Right lobe of liver (tissue), 6 donors: ENCODE results near the gene PGLYRP1. TPM values are rescaled to one million over a fixed set of nuclear protein-coding genes. Genes with fewer than 3 reads are reported as not detected.

ENCODE experiments used
- ATAC-seq, 4 donors: fragments of 200-7000 bp; cut with Tn5 transposase; one replicate each; pipeline ENCODE4 v1.9.1; 2020; ENCODE audit warnings: mild to moderate bottlenecking in 4 of 4, moderate library complexity in 4 of 4
- DNase-seq, 3 donors: peaks; one replicate each; pipeline ENCODE4 v3.0.0-alpha.2; 2020
- H3K27ac ChIP-seq, 3 donors: fragments of 200-600 bp; one replicate each; pipeline ENCODE4 v1.8.0; 2022
- H3K27me3 ChIP-seq, 2 donors: fragments of 200-600 bp; one replicate each; pipeline ENCODE4 v1.8.0; 2022
- H3K36me3 ChIP-seq, 4 donors: fragments of 200-600 bp; sonication (generic) in 1 of 4; one replicate each; pipeline versions ENCODE4 v1.5.1 to v1.8.0; 2017 to 2022; ENCODE audit warnings: control low read depth in 1 of 4
- H3K4me1 ChIP-seq, 4 donors: fragments of 200-600 bp; sonication (generic) in 1 of 4; one replicate each; pipeline versions ENCODE4 v1.5.1 to v1.8.0; 2017 to 2022; ENCODE audit warnings: control low read depth in 1 of 4
- H3K4me3 ChIP-seq, 3 donors: fragments of 200-600 bp; one replicate each; pipeline ENCODE4 v1.8.0; 2022
- H3K9me3 ChIP-seq, 4 donors: fragments of 200-600 bp; sonication (generic) in 1 of 4; one replicate each; pipeline versions ENCODE4 v1.5.1 to v1.8.0; 2017 to 2022; ENCODE audit warnings: control low read depth in 1 of 4
- POLR2A ChIP-seq: fragments of 450-650 bp; IDR thresholded peaks from one replicate; pipeline ENCODE4 v1.6.1; 2017; ENCODE audit warnings: antibody characterized with exemption, mild to moderate bottlenecking
- whole genome bisulfite sequencing: methylation state at CpG from one replicate; pipeline ENCODE4 v1.1.6; 2018; ENCODE audit warnings: low coverage, low lambda C conversion rate; ENCODE audit not compliant: insufficient coverage; ENCODE audit errors: missing lambda C conversion rate; 5-methylcytosine and 5-hydroxymethylcytosine counted together
- intact Hi-C, 2 donors: fragments of 100-400 bp; cut with DNase I; formaldehyde crosslinking; loops; one replicate each; pipeline versions ENCODE4 v1.11.2 to v1.14.1; 2022
- total RNA-seq, 6 experiments: library from RNA; depleted of rRNA in 2 of 6; stranded (reverse); fragments of >200 nt in 2 of 6; fragmentation: NEBNext Ultra II Directional in 3 of 6; extraction: Animal tissue kit (Norgen Biotek cat#: 25700) in 3 of 6; gene quantifications; one replicate each; pipeline versions ENCODE4 v1.1.0 to v1.2.4, GENCODE V29; 2016 to 2023
- TF ChIP-seq, protein P1 (sequence below), 4 donors: fragments of 200-600 bp in 3 of 4; fragments of 450-650 bp in 1 of 4; IDR thresholded peaks; one replicate each; pipeline versions ENCODE4 v1.5.1 to v1.8.0; 2016 to 2022; ENCODE audit warnings: antibody characterized with exemption in 4 of 4, mild to moderate bottlenecking in 2 of 4
- donor health status: DM: no; HTN: yes; CAD: no.
- donor health status: DM: no; HTN: no; CAD: no.
- donor health status: DM: no; HTN: no; CAD: no.
- donor health status: DM: no; HTN: yes; CAD: no.
- donor health status: DM: no; HTN: yes; CAD: no.

PGLYRP1 gene
- total RNA-seq, 6 experiments from 2014 or later = 0.86 to 1.1 TPM; not detected in 4

DNA sequence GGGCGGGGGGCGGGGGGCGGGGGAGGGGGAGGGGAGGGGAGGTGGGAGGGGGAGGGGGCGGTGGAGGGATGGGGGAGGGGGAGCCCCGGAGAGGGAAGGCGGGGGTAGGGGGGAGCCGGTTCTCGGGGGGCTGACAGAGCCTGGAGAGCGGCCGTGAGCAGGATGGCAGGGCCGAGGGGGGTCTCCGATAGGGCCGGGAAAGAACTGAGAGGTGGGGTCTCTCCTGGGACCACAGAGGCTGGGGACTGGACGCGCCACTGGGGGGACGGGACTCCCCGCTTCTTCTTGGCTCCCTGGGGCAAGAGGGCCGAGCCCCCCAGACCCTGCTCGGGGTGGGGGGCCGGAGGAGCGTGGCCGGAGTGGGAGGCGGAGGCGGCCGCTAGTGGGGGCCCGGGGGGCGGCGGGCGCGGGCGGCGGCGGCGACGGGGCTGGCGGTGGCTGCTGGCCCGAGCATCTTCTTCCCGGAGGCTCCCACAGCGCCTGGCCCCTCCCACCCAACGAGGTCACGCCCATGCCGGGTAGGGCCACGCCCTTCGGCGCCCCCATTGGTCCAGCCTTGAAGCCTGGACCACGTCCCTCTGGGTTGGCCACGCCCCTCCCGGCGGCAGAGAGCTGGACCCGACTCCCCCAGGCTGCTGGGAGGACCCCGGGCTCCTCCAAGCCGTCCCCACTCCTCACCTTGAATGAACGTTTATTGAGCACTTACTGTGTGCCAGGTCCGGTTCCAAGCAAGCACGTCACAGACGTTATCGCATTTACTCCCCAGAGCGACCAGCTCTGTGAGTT lies 49.1 kb downstream of the PGLYRP1 start, which contains the start of gene NOVA2:
NOVA2 (minus strand) TSS at position 313 of the 786 bp plus-strand sequence. CDS start 514 bp downstream, outside the sequence.
- H3K36me3 ChIP-seq = no peaks in the 10 kb centered on the region
- peak within 1 kb of the TSS; percentile 4 to 24 (median 7) for H3K4me3 ChIP-seq
- peaks cover 4 to 5% of the 10 kb centered on the region in 2 donors for H3K27me3 ChIP-seq
- no peaks in the 10 kb centered on the region for H3K9me3 ChIP-seq
- ATAC-seq = peak; percentile 73 to 83 (median 82)
- peak; percentile 65 to 83 (median 76) for DNase-seq
- no peaks in the 10 kb centered on the region for H3K4me1 ChIP-seq
- WGBS = 9% methylated on average over 9 of the region's 58 CpGs
- no peak for TF ChIP-seq POLR2A
- peak within 1 kb of the TSS in 2 of 3 donors; percentile 10 to 65 for H3K27ac ChIP-seq
- intact Hi-C loops = no loop called here

DNA sequence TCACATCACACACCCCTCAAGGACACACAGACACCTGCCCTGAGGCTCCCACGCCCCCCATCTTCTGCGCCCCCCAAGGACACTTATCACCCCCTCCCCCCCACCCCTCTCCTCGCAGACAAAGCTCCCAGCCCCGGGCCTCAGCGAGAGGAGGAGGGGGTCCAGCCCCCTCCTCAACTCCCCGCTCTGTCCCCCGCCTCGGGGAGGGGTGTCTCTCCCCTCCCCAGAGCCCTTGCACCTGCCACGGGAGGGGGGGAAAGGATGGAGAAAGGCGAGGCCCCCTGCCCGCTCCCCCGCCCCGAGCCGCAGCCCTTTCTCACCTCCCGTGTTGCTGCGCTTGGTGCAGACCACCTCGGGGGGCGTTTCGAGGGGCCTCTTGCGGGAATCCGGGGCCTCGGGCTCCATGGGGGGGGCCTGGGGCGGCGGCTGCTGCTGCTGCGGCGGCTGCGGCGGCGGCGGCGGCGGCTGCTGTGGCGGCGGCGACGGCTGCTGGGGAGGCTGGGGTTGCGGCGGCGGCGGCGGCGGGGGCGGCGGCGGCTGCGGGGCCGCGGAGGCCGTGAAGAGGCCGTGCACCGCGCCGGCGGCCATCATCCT lies 49.8 kb downstream of the PGLYRP1 start:
- no peaks in the 10 kb centered on the region for H3K36me3 ChIP-seq
- ATAC-seq (no peak), DNase-seq (no peak)
- H3K9me3 ChIP-seq = no peaks in the 10 kb centered on the region
- peak overlapping the region in 1 of 3 donors; percentile 10 for H3K27ac ChIP-seq
- intact Hi-C loops = no loop called here
- H3K4me1 ChIP-seq = no peaks in the 10 kb centered on the region
- 1% methylated on average over 20 of the region's 54 CpGs for WGBS
- H3K27me3 ChIP-seq = peaks cover 4 to 5% of the 10 kb centered on the region in 2 donors
- peak overlapping the region; percentile 4 to 19 (median 7) for H3K4me3 ChIP-seq
- TF ChIP-seq POLR2A = no peak
- TF ChIP-seq, protein P1, sequence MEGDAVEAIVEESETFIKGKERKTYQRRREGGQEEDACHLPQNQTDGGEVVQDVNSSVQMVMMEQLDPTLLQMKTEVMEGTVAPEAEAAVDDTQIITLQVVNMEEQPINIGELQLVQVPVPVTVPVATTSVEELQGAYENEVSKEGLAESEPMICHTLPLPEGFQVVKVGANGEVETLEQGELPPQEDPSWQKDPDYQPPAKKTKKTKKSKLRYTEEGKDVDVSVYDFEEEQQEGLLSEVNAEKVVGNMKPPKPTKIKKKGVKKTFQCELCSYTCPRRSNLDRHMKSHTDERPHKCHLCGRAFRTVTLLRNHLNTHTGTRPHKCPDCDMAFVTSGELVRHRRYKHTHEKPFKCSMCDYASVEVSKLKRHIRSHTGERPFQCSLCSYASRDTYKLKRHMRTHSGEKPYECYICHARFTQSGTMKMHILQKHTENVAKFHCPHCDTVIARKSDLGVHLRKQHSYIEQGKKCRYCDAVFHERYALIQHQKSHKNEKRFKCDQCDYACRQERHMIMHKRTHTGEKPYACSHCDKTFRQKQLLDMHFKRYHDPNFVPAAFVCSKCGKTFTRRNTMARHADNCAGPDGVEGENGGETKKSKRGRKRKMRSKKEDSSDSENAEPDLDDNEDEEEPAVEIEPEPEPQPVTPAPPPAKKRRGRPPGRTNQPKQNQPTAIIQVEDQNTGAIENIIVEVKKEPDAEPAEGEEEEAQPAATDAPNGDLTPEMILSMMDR (IDR thresholded peaks at IDR 0.05) = no peak

DNA sequence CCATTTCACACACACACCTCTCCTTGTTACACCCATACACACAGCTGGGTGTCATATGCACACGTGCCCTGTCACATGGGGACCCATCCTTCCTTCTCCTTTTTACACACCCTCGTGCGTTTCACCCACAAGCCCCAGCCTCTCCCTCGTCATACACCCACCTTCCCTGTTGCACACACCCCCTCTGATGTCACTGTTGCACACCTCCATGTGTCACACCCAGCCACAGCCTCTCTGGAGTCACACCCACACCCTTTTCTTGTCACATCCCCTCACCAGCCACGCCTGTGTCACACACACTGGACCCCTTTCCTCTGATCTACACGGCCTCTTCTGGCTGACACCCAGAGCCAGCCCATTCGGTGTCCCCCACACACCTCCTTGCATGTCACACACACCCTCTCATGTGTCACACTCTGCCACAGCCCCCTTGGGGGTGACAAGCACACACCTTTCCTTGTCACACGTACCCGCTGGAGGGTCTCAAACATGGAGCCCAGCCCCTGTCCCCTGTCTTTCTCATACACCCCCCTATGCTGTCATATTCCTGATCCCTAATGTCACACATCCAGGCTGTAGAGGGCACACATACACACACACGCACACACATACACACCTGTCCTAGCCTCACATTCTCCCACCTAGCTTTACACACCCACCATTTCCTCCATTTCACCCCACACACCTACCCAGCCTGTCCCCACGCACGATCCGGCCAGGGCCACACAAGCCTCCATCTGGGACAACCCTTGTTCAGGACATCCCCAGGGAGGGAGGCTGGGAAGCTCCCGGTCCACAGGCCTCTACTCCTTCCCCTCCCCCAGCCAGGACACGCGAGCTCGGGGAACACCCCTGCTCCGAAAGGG lies 50.5 kb downstream of the PGLYRP1 start:
- Histone ChIP-seq H3K27ac (peak overlapping the region in 1 of 3 donors; percentile 10), H3K27me3 (peaks cover 4 to 5% of the 10 kb centered on the region in 2 donors), H3K4me3 (peak overlapping the region; percentile 4 to 19 (median 7)), H3K4me1 (no peaks in the 10 kb centered on the region), H3K9me3 (no peaks in the 10 kb centered on the region), H3K36me3 (no peaks in the 10 kb centered on the region)
- TF ChIP-seq, protein P1 (IDR thresholded peaks at IDR 0.05) = no peak
- TF ChIP-seq POLR2A = no peak
- 15% methylated on average over 17 of the region's 18 CpGs for WGBS
- intact Hi-C loops = no loop called here
- ATAC-seq (peak; percentile 18 to 50 (median 40)), DNase-seq (peak in 1 of 3 donors; percentile 28)

DNA sequence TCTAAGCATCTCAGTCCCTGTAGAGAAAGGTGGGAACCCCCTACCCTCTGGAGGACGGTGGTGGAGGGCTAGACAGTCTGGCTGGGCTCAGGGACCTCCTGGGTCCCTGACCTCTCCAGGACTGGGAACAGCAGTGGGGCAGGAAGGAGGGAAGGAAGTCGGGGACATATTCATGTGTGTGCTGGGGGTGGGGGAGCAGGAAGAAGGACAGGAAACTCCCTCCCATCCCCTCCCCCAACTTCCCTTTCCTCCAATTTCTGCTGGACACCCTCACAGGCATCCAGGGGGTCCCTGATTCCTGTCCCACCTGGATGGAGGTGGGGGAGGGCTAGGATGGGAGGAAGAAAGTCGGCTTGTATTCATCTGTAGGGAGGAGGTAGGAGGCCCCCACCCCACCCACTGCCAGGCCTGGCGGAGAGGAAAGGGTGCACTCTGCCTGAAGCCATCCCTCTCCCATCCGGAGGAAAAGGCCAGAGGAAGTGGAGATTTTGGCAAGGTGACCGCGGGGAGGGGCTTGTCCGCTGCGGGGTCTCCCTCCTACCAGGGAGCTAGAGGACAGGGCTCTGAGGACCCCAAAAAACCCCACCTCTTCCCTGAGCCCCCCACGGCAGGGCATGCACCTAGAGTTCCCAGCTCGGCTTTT lies 51.5 kb downstream of the PGLYRP1 start:
- Histone ChIP-seq H3K36me3 (no peaks in the 10 kb centered on the region), H3K4me1 (no peaks in the 10 kb centered on the region), H3K27me3 (peaks cover 4 to 5% of the 10 kb centered on the region in 2 donors), H3K27ac (no peak overlapping the region), H3K4me3 (no peak overlapping the region), H3K9me3 (no peaks in the 10 kb centered on the region)
- TF ChIP-seq POLR2A = no peak
- TF ChIP-seq, protein P1 (IDR thresholded peaks at IDR 0.05) = no peak
- WGBS = 0% methylated on average over 4 of the region's 11 CpGs
- no peak for DNase-seq
- intact Hi-C loops = no loop called here
- peak; percentile 16 to 38 (median 32) for ATAC-seq
